GM12878 (cell line): ENCODE data around the gene RERGL. TPM values are rescaled to one million over a fixed set of nuclear protein-coding genes. Genes with fewer than 3 reads are reported as not detected.

ENCODE experiments used
- ATAC-seq: fragments of 200-7000 bp; cut with Tn5 transposase; 3 replicates; pipeline ENCODE4 v1.9.1; 2020; ENCODE audit warnings: mild to moderate bottlenecking, moderate library complexity
- Bru-seq: library from RNA; stranded (reverse); fragments of 400-500 nt; gene quantifications from one replicate; lab custom pipeline; 2021; lab: Mats Ljungman, UMichigan
- BruChase-seq, 2 experiments: library from RNA; stranded (reverse); fragments of 400-500 nt; gene quantifications; one replicate each; lab custom pipeline; 2021; lab: Mats Ljungman, UMichigan
- BruUV-seq: library from RNA; stranded (reverse); fragments of 400-500 nt; replicated peaks from 2 replicates; lab custom pipeline; 2021; lab: Mats Ljungman, UMichigan
- CTCF ChIA-PET: fragments of 300-600 bp; sonication (Branson Sonifier 250); formaldehyde crosslinking; extraction: SDS; loops from one replicate; lab custom pipeline; 2021; ENCODE audit warnings: inconsistent platforms; lab: Yijun Ruan, JAX
- POLR2A ChIA-PET: fragments of 350-600 bp; formaldehyde crosslinking; extraction: SDS; loops from one replicate; lab custom pipeline; 2021; ENCODE audit warnings: inconsistent platforms; lab: Charles Lee
- RAD21 ChIA-PET: fragments of 300-600 bp; sonication (Branson Sonifier 250); formaldehyde crosslinking; loops from one replicate; lab custom pipeline; 2023; ENCODE audit warnings: antibody characterized with exemption; ENCODE audit not compliant: unreplicated experiment; lab: Charles Lee
- SMC1A ChIA-PET: fragments of 300-600 bp; sonication (Branson Sonifier 250); formaldehyde crosslinking; loops from one replicate; lab custom pipeline; 2023; ENCODE audit not compliant: unreplicated experiment, uncharacterized antibody; lab: Charles Lee
- DNase-seq: peaks from one replicate; pipeline ENCODE4 v3.0.0-alpha.2; 2011; ENCODE audit warnings: low read depth, low spot score
- FAIRE-seq: peaks from 3 replicates; lab custom pipeline; 2011; peaks lifted over from hg19 to GRCh38; lab: Jason Lieb, UNC
- H2AFZ ChIP-seq: 2 replicates; pipeline ENCODE4 v1.6.0; 2011; ENCODE audit warnings: low read depth, low read length, control low read depth; ENCODE audit not compliant: control insufficient read depth
- H3K27ac ChIP-seq: 2 replicates; pipeline ENCODE4 v1.5.1; 2011; ENCODE audit warnings: control low read depth; ENCODE audit not compliant: control insufficient read depth, insufficient read depth
- H3K27me3 ChIP-seq, 2 experiments: replicated peaks in 1 of 2; 2 replicates each; pipeline versions ENCODE4 v1.6.0 to v1.6.1; 2011; ENCODE audit warnings: low read length in 1 of 2; ENCODE audit not compliant: control insufficient read depth in 2 of 2, insufficient read depth in 2 of 2
- H3K36me3 ChIP-seq, 2 experiments: 2 replicates each; pipeline ENCODE4 v1.5.1; 2011; ENCODE audit warnings: low read length in 1 of 2; ENCODE audit not compliant: control insufficient read depth in 2 of 2, insufficient read depth in 2 of 2
- H3K4me1 ChIP-seq: 2 replicates; pipeline ENCODE4 v1.6.1; 2011; ENCODE audit warnings: mild to moderate bottlenecking, low read length, moderate library complexity, mixed read lengths; ENCODE audit not compliant: control insufficient read depth, insufficient read depth
- H3K4me2 ChIP-seq: 2 replicates; pipeline ENCODE4 v1.6.0; 2011; ENCODE audit warnings: control low read depth; ENCODE audit not compliant: control insufficient read depth, insufficient read depth
- H3K4me3 ChIP-seq: fragments of 200-600 bp; sonication (generic); 2 replicates; pipeline ENCODE4 v1.5.1; 2016
- H3K79me2 ChIP-seq: 2 replicates; pipeline ENCODE4 v1.6.0; 2011; ENCODE audit warnings: low read length; ENCODE audit not compliant: control insufficient read depth, insufficient read depth
- H3K9ac ChIP-seq: 2 replicates; pipeline ENCODE4 v1.8.0; 2011; ENCODE audit warnings: low read length, control low read depth, mixed read lengths; ENCODE audit not compliant: control insufficient read depth, insufficient read depth
- H3K9me3 ChIP-seq: replicated peaks from 3 replicates; pipeline ENCODE4 v1.5.1; 2011; ENCODE audit warnings: mild to moderate bottlenecking, low read length; ENCODE audit not compliant: control insufficient read depth, insufficient read depth
- H4K20me1 ChIP-seq: 2 replicates; pipeline ENCODE4 v1.6.0; 2011; ENCODE audit not compliant: control insufficient read depth, insufficient read depth
- BCL11A ChIP-seq: IDR thresholded peaks from 2 replicates; pipeline ENCODE4 v1.6.1; 2011; ENCODE audit warnings: low read depth, low read length
- CBX5 ChIP-seq: sonication (generic); IDR thresholded peaks from 2 replicates; pipeline ENCODE4 v1.6.1; 2016; ENCODE audit warnings: low read depth, moderate library complexity, mild to moderate bottlenecking, inconsistent platforms
- CHD4 ChIP-seq: fragments of 200-600 bp; sonication (generic); IDR thresholded peaks from 2 replicates; pipeline ENCODE4 v1.6.1; 2016; ENCODE audit warnings: mild to moderate bottlenecking
- GATAD2B ChIP-seq: fragments of 450-650 bp; conservative IDR thresholded peaks from 2 replicates; pipeline ENCODE4 v1.6.1; 2017; ENCODE audit warnings: low read depth, mild to moderate bottlenecking, moderate library complexity
- KDM1A ChIP-seq: fragments of 200-600 bp; sonication (generic); IDR thresholded peaks from 2 replicates; pipeline ENCODE4 v1.6.1; 2016; ENCODE audit warnings: borderline replicate concordance
- LARP7 ChIP-seq: fragments of 450-650 bp; IDR thresholded peaks from 2 replicates; pipeline ENCODE4 v1.6.1; 2017; ENCODE audit warnings: mild to moderate bottlenecking
- MLLT1 ChIP-seq: fragments of 450-650 bp; IDR thresholded peaks from 2 replicates; pipeline ENCODE4 v1.6.1; 2016; ENCODE audit warnings: mild to moderate bottlenecking
- PML ChIP-seq: IDR thresholded peaks from 2 replicates; pipeline ENCODE4 v1.6.1; 2012; ENCODE audit warnings: low read length, inconsistent platforms
- POU2F2 ChIP-seq: IDR thresholded peaks from 3 replicates; pipeline ENCODE4 v1.6.1; 2011; ENCODE audit warnings: low read depth, mild to moderate bottlenecking, low read length, borderline replicate concordance
- SMC3 ChIP-seq: IDR thresholded peaks from 2 replicates; pipeline ENCODE4 v1.6.1; 2011; ENCODE audit warnings: low read length, improper control_type of control experiment, borderline replicate concordance
- STAT3 ChIP-seq: IDR thresholded peaks from 2 replicates; pipeline ENCODE4 v1.6.1; 2011; ENCODE audit warnings: low read depth, low read length, improper control_type of control experiment
- TCF3 ChIP-seq: IDR thresholded peaks from 2 replicates; pipeline ENCODE4 v1.6.1; 2012; ENCODE audit warnings: low read depth, mild to moderate bottlenecking, low read length, borderline replicate concordance; ENCODE audit not compliant: insufficient read depth
- ZSCAN29 ChIP-seq: fragments of 450-650 bp; IDR thresholded peaks from 2 replicates; pipeline ENCODE4 v1.6.1; 2017; ENCODE audit warnings: mild to moderate bottlenecking, moderate library complexity
- WGBS: methylation state at CpG from one replicate; pipeline ENCODE4 v1.1.6; 2016; ENCODE audit warnings: low lambda C conversion rate; ENCODE audit not compliant: insufficient replicate concordance, insufficient coverage; ENCODE audit errors: missing lambda C conversion rate; 5-methylcytosine and 5-hydroxymethylcytosine counted together
- in situ Hi-C: fragments of 300-500 bp; cut with MboI; formaldehyde crosslinking; loops from 9 replicates; pipeline ENCODE4 v1.14.3; 2018; ENCODE audit warnings: mixed read lengths
- intact Hi-C: fragments of 100-400 bp; cut with micrococcal nuclease; formaldehyde crosslinking; loops from one replicate; pipeline ENCODE4 v1.14.2; 2022; ENCODE audit not compliant: unreplicated experiment
- long read RNA-seq, 2 experiments: library from polyadenylated mRNA; unstranded; transcript quantifications; one replicate each; pipeline ENCODE4 v2.0.0, GENCODE V29; 2019 to 2020
- polyA minus RNA-seq, 3 experiments: library from RNA; depleted of rRNA, polyadenylated mRNA; stranded (reverse); fragments of >200 nt; gene quantifications; 2 replicates each; pipeline ENCODE4 v1.2.3, GENCODE V29; 2011
- polyA plus RNA-seq, 11 experiments: library from polyadenylated mRNA; depleted of rRNA in 4 of 11; unstranded in 6 of 11; stranded (reverse) in 5 of 11; fragments of >200 nt; fragmentation: Nextera tagmentation in 4 of 11; fragmentation: Illumina TruSeq in 1 of 11; extraction: Ambion mirVana in 4 of 11; extraction: Trizol in 1 of 11; gene quantifications; 1 replicate in 1 of 11; 2 replicates in 10 of 11; pipeline versions ENCODE4 v1.2.1 to v1.2.3, GENCODE V29; 2011 to 2016; ENCODE audit warnings: inconsistent platforms in 2 of 11, missing spikeins in 2 of 11, low read depth in 1 of 11
- total RNA-seq, 4 experiments: library from RNA; depleted of rRNA in 3 of 4; stranded (reverse); fragments of >200 nt in 3 of 4; fragmentation: Illumina TruSeq in 1 of 4; extraction: Trizol in 1 of 4; gene quantifications; 2 replicates each; pipeline versions ENCODE4 v1.2.1 to v1.2.3, GENCODE V29; 2013 to 2021
- TF ChIP-seq, protein P1 (sequence below): fragments of 450-650 bp; IDR thresholded peaks from 2 replicates; pipeline ENCODE4 v1.6.1; 2017; ENCODE audit warnings: mild to moderate bottlenecking, low read depth, inconsistent platforms; ENCODE audit not compliant: poor library complexity, severe bottlenecking
- TF ChIP-seq, protein P2 (sequence below): fragments of 450-650 bp; formaldehyde crosslinking; IDR thresholded peaks from 2 replicates; pipeline ENCODE4 v1.4.0; 2022; ENCODE audit warnings: mild to moderate bottlenecking, moderate library complexity

Gene RERGL
- total RNA-seq (2013; cell fraction: nucleolus; rRNA removed) = 0.61 and 1.2 TPM in 2 replicates
- total RNA-seq (2014; rRNA removed) = 0.28 TPM in 1 of 2 replicates, not detected in the other
- total RNA-seq (2014; rRNA removed; fragmentation: Illumina TruSeq; extraction: Trizol) = 0.22 TPM in 1 of 2 replicates, not detected in the other
- total RNA-seq (2021) = 0.29 TPM in 1 of 2 replicates, not detected in the other
- polyA plus RNA-seq (2011; ENCODE audit: low read depth) = not detected
- 0.10 and 0.22 TPM in 2 replicates for polyA plus RNA-seq (2011; rRNA removed)
- polyA plus RNA-seq (2011; cell fraction: cytosol; rRNA removed) = 0.06 TPM in 1 of 2 replicates, not detected in the other
- polyA plus RNA-seq (2011; cell fraction: nucleus; rRNA removed) = not detected in 2 replicates
- not detected in 2 replicates for polyA plus RNA-seq (2012)
- polyA plus RNA-seq (2014; fragmentation: Illumina TruSeq; extraction: Trizol) = 0.19 and 0.81 TPM in 2 replicates
- polyA plus RNA-seq (2014; fragmentation: Nextera tagmentation; extraction: Ambion mirVana) = under 1 TPM; 0.13 to 0.14 TPM
- polyA plus RNA-seq (2014; rRNA removed) = 0.14 and 0.60 TPM in 2 replicates
- not detected for polyA plus RNA-seq (2016; fragmentation: Nextera tagmentation; extraction: Ambion mirVana)
- not detected in 2 replicates for polyA minus RNA-seq (2011; rRNA and poly(A)+ RNA removed)
- polyA minus RNA-seq (2011; cell fraction: cytosol; rRNA and poly(A)+ RNA removed) = not detected in 2 replicates
- not detected in 2 replicates for polyA minus RNA-seq (2011; cell fraction: nucleus; rRNA and poly(A)+ RNA removed)
- Bru-seq, nascent RNA = not detected
- BruChase-seq, experiment 1, labeled RNA remaining after a 6-hour chase = not detected
- not detected for BruChase-seq, experiment 2, labeled RNA remaining after a 2-hour chase
- long read RNA-seq, experiment 1 = 0 reads
- long read RNA-seq, experiment 2, partial matches to known transcripts = 0 of 3 reads
- long read RNA-seq, experiment 2, other reads (novel, unspliced or antisense) = 3 of 3 reads

GRCh38 chr12:18090093-18090492 is at the start of gene RERGL:
RERGL (minus strand) TSS chr12:18090193; CDS start chr12:18090140, 53 bp downstream.
- SMC1A ChIA-PET = no interaction called here
- TF ChIP-seq KDM1A = no peak
- TF ChIP-seq, protein P1, sequence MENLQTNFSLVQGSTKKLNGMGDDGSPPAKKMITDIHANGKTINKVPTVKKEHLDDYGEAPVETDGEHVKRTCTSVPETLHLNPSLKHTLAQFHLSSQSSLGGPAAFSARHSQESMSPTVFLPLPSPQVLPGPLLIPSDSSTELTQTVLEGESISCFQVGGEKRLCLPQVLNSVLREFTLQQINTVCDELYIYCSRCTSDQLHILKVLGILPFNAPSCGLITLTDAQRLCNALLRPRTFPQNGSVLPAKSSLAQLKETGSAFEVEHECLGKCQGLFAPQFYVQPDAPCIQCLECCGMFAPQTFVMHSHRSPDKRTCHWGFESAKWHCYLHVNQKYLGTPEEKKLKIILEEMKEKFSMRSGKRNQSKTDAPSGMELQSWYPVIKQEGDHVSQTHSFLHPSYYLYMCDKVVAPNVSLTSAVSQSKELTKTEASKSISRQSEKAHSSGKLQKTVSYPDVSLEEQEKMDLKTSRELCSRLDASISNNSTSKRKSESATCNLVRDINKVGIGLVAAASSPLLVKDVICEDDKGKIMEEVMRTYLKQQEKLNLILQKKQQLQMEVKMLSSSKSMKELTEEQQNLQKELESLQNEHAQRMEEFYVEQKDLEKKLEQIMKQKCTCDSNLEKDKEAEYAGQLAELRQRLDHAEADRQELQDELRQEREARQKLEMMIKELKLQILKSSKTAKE = no peak
- TF ChIP-seq CBX5 = no peak
- no peak for TF ChIP-seq TCF3
- TF ChIP-seq PML = no peak
- TF ChIP-seq CHD4 = no peak
- no peak for TF ChIP-seq ZSCAN29
- no peak for TF ChIP-seq BCL11A
- TF ChIP-seq, protein P2, sequence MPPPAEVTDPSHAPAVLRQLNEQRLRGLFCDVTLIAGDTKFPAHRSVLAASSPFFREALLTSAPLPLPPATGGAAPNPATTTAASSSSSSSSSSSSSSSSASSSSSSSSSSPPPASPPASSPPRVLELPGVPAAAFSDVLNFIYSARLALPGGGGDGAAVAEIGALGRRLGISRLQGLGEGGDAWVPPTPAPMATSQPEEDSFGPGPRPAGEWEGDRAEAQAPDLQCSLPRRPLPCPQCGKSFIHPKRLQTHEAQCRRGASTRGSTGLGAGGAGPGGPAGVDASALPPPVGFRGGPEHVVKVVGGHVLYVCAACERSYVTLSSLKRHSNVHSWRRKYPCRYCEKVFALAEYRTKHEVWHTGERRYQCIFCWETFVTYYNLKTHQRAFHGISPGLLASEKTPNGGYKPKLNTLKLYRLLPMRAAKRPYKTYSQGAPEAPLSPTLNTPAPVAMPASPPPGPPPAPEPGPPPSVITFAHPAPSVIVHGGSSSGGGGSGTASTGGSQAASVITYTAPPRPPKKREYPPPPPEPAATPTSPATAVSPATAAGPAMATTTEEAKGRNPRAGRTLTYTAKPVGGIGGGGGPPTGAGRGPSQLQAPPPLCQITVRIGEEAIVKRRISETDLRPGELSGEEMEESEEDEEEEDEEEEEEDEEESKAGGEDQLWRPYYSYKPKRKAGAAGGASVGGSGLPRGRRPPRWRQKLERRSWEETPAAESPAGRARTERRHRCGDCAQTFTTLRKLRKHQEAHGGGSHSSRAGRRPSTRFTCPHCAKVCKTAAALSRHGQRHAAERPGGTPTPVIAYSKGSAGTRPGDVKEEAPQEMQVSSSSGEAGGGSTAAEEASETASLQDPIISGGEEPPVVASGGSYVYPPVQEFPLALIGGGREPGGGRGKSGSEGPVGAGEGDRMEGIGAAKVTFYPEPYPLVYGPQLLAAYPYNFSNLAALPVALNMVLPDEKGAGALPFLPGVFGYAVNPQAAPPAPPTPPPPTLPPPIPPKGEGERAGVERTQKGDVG (CRISPR knock-in tag) = no peak
- no peak for TF ChIP-seq SMC3
- TF ChIP-seq LARP7 = no peak
- no peak for TF ChIP-seq MLLT1
- no peak for TF ChIP-seq POU2F2
- no peak for TF ChIP-seq GATAD2B
- TF ChIP-seq STAT3 = no peak

More at GRCh38 chr12:18090093-18090492, at the start of gene RERGL:
- DNase-seq (no peak), FAIRE-seq (no peak), ATAC-seq (no peak)
- H4K20me1 ChIP-seq = no peaks in the 10 kb centered on the region
- H3K27ac ChIP-seq = no peak within 1 kb of the TSS
- no TSS peak for BruUV-seq
- ChIA-PET POLR2A (no interaction called here), RAD21 (no interaction called here), CTCF (no interaction called here)
- in situ Hi-C loops = no loop called here
- intact Hi-C loops = no loop called here
- H3K4me2 ChIP-seq = no peak within 1 kb of the TSS
- no peak within 1 kb of the TSS for H3K4me3 ChIP-seq
- no peaks in the 10 kb centered on the region for H3K79me2 ChIP-seq
- no peak within 1 kb of the TSS for H3K9ac ChIP-seq
- no peaks in the 10 kb centered on the region; the same call in 2 of the 3 replicates for H3K9me3 ChIP-seq
- 0% methylated on average over 1 of the region's 1 CpG for WGBS
- H3K4me1 ChIP-seq = no peaks in the 10 kb centered on the region
- no peaks in the 10 kb centered on the region for H3K36me3 ChIP-seq
- H2AFZ ChIP-seq = no peak within 1 kb of the TSS
- no peaks in the 10 kb centered on the region for H3K27me3 ChIP-seq
